Natural killer cell (primary cell): ENCODE results near the gene DOCK11. TPM values are rescaled to one million over a fixed set of nuclear protein-coding genes. Genes with fewer than 3 reads are reported as not detected.
A peak's percentile ranks its signal among the peaks of the same experiment; 100 is the strongest.

Experiments used
- ATAC-seq, 3 donors: fragments of 150-1000 bp in 2 of 3; fragments of 200-7000 bp in 1 of 3; cut with Tn5 transposase; 1 replicate in 1 of 3; 2 replicates in 2 of 3; pipeline ENCODE4 v1.10.0; 2021; ENCODE audit warnings: mild to moderate bottlenecking in 2 of 3, moderate library complexity in 2 of 3
- DNase-seq, 2 donors: peaks; one replicate each; pipeline versions ENCODE4 v3.0.0 to v3.0.0-alpha.2; 2013 to 2021; ENCODE audit warnings: mixed read lengths in 1 of 2
- H3K27ac ChIP-seq: one replicate; pipeline ENCODE4 v1.5.1; 2013; ENCODE audit warnings: mild to moderate bottlenecking, low read length
- H3K27me3 ChIP-seq: one replicate; pipeline ENCODE4 v1.6.1; 2013; ENCODE audit warnings: low read length; ENCODE audit not compliant: control insufficient read depth, insufficient read depth
- H3K36me3 ChIP-seq: one replicate; pipeline ENCODE4 v1.6.1; 2013; ENCODE audit warnings: low read length; ENCODE audit not compliant: control insufficient read depth, insufficient read depth
- H3K4me1 ChIP-seq: one replicate; pipeline ENCODE4 v1.6.1; 2013; ENCODE audit warnings: low read length; ENCODE audit not compliant: control insufficient read depth, insufficient read depth
- H3K4me3 ChIP-seq: one replicate; pipeline ENCODE4 v1.5.1; 2013; ENCODE audit warnings: low read length
- H3K9me3 ChIP-seq: one replicate; pipeline ENCODE4 v1.6.1; 2013; ENCODE audit warnings: low read length; ENCODE audit not compliant: control insufficient read depth, insufficient read depth
- H3K27ac Mint-ChIP-seq, 2 donors: one replicate each; pipeline ENCODE4 v1.8.0; 2022; ENCODE audit warnings: mild to moderate bottlenecking in 2 of 2, mixed read lengths in 2 of 2, moderate library complexity in 1 of 2
- H3K27me3 Mint-ChIP-seq, 2 donors: one replicate each; pipeline ENCODE4 v1.8.0; 2022; ENCODE audit warnings: low read depth in 2 of 2, mixed read lengths in 2 of 2
- H3K36me3 Mint-ChIP-seq: one replicate; pipeline ENCODE4 v1.8.0; 2022; ENCODE audit warnings: mixed read lengths
- H3K4me1 Mint-ChIP-seq, 2 donors: one replicate each; pipeline ENCODE4 v1.8.0; 2022; ENCODE audit warnings: mixed read lengths in 2 of 2
- H3K4me3 Mint-ChIP-seq: one replicate; pipeline ENCODE4 v1.8.0; 2022; ENCODE audit warnings: mild to moderate bottlenecking, moderate library complexity, mixed read lengths
- H3K9me3 Mint-ChIP-seq, 2 donors: one replicate each; pipeline ENCODE4 v1.8.0; 2022; ENCODE audit warnings: mixed read lengths in 2 of 2
- CTCF ChIP-seq: fragments of 200-600 bp; IDR thresholded peaks from one replicate; pipeline ENCODE4 v1.8.0; 2022; ENCODE audit warnings: antibody characterized with exemption
- WGBS: methylation state at CpG from one replicate; pipeline ENCODE4 v1.1.7; 2013; ENCODE audit warnings: missing lambda C conversion rate; ENCODE audit not compliant: insufficient coverage; 5-methylcytosine and 5-hydroxymethylcytosine counted together
- intact Hi-C: fragments of 100-400 bp; cut with micrococcal nuclease; formaldehyde crosslinking; loops from one replicate; pipeline ENCODE4 v1.14.2; 2022
- total RNA-seq, 4 donors: library from RNA; stranded (reverse); fragments of 120-200 nt in 1 of 4; gene quantifications; one replicate each; pipeline versions ENCODE4 v1.2.3 to v1.2.4, GENCODE V29; 2013 to 2022

Gene DOCK11
- total RNA-seq, 3 donors from 2014 or later (not counting 1 experiment from before 2014, with no cell fraction given): 108 to 130 (median 117) TPM

DNA sequence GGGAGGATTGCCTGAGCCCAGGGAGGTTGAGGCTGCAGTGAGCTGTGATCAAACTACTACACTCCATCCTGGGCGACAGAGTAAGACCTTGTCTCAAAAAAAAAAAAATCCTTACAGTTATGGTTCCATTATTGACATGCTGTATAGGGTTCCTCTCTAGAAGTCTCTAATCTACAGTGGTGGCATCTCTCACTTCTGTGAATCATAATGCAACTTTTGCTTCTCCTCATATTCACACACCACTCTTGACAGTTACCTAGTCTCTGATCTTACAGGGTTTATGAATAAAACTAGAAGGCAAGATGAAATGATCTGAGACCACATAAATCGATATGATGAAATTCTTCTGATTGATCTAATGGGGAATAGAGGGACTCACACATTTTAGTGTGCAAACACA is 40.6 kb downstream of the DOCK11 start:
- peak; percentile 29 to 64 (median 56) for ATAC-seq
- Histone ChIP-seq H3K4me1 (peaks cover 27% of the 10 kb centered on the region), H3K27me3 (no peaks in the 10 kb centered on the region), H3K36me3 (no peaks in the 10 kb centered on the region), H3K4me3 (no peak overlapping the region), H3K9me3 (no peaks in the 10 kb centered on the region), H3K27ac (peak overlapping the region; percentile 62)
- TF ChIP-seq CTCF: no peak
- Mint-ChIP-seq H3K36me3 (no peaks in the 10 kb centered on the region), H3K4me3 (peak overlapping the region; percentile 74), H3K27ac (peak overlapping the region; percentile 81 to 94), H3K4me1 (peaks cover 36 to 53% of the 10 kb centered on the region in 2 donors), H3K9me3 (peaks cover 0 to 3% of the 10 kb centered on the region in 2 donors), H3K27me3 (no peaks in the 10 kb centered on the region)
- DNase-seq: no peak
- WGBS: 55% methylated on average over 2 of the region's 2 CpGs
- intact Hi-C loops: loop anchor here (2.0 kb wide), 2 partner anchors 39 to 77 kb away; no protein-coding TSS in a partner anchor

DNA sequence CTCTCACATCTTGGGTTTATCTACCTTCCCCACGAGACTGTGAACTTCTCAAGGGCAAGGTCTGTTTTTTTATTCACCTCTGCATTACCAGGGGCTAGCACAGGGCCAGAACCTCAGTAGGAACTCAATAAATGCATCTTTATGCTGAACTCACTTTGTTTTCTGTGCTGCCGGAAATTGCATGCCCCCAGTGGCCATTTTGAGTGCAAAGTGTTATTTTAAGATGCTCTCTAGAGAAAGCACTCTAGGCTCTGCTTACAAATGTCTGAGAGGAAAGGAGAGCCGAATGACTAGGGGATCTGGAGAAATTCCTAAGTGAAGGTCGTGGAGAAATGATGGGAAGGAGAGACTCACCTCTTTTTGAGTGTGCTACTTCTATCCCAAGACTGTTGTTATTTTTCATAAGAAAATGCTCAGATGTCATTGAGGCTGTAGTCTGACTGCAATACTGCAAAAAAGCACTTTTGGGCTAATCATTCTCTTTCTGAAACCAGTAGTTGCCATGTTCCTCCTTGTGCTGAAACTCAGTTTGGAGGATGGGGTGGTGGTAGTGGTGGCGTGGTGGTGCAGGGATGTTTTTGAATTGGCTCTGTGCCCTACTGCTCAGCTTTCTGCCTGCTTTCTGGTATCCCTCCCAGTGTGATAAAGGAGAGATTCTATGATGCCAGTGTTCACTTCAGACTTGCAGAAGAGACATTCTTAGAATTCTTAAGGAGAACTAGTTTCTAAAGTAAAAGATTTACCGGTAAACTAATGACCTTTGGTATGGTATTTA is 41.3 kb downstream of the DOCK11 start:
- H3K4me3 ChIP-seq: no peak overlapping the region
- no peaks in the 10 kb centered on the region for H3K9me3 ChIP-seq
- peak overlapping the region; percentile 62 for H3K27ac ChIP-seq
- Mint-ChIP-seq H3K4me3 (peak overlapping the region; percentile 74), H3K36me3 (no peaks in the 10 kb centered on the region), H3K4me1 (peaks cover 39 to 56% of the 10 kb centered on the region in 2 donors), H3K27ac (peak overlapping the region; percentile 81 to 94), H3K9me3 (peaks cover 0 to 3% of the 10 kb centered on the region in 2 donors), H3K27me3 (no peaks in the 10 kb centered on the region)
- H3K36me3 ChIP-seq: no peaks in the 10 kb centered on the region
- peak; percentile 33 for TF ChIP-seq CTCF
- 6% methylated on average over 4 of the region's 6 CpGs for WGBS
- peak; percentile 74 to 81 (median 81) for ATAC-seq
- no peaks in the 10 kb centered on the region for H3K27me3 ChIP-seq
- intact Hi-C loops: loop anchor here (2.0 kb wide), 2 partner anchors 40 to 78 kb away; no protein-coding TSS in a partner anchor
- DNase-seq: peak; percentile 29 to 75
- peaks cover 23% of the 10 kb centered on the region for H3K4me1 ChIP-seq

- DNase-seq (no peak), ATAC-seq (no peak)
- H3K27me3 ChIP-seq: no peaks in the 10 kb centered on the region
- peaks cover 20% of the 10 kb centered on the region for H3K4me1 ChIP-seq
- peak overlapping the region; percentile 40 for H3K27ac ChIP-seq
- Mint-ChIP-seq H3K27me3 (no peaks in the 10 kb centered on the region), H3K9me3 (no peaks in the 10 kb centered on the region), H3K36me3 (no peaks in the 10 kb centered on the region), H3K27ac (peak overlapping the region; percentile 81 to 94), H3K4me3 (peak overlapping the region; percentile 42), H3K4me1 (peaks cover 34 to 51% of the 10 kb centered on the region in 2 donors)
- H3K36me3 ChIP-seq: peaks cover 4% of the 10 kb centered on the region
- no peak overlapping the region for H3K4me3 ChIP-seq
- H3K9me3 ChIP-seq: no peaks in the 10 kb centered on the region
- 67% methylated on average over 1 of the region's 5 CpGs for WGBS
- no peak for TF ChIP-seq CTCF
- intact Hi-C loops: no loop called here
Measured at GRCh38 chrX:118538386-118538785, 42.8 kb downstream of the DOCK11 start.
